Thymus (tissue), 11 donors: ENCODE data around the gene LNP1. TPM values are rescaled to one million over a fixed set of nuclear protein-coding genes. Genes with fewer than 3 reads are reported as not detected.

Experiments
- DNase-seq, 9 donors: peaks; one replicate each; pipeline ENCODE4 v3.0.0-alpha.2; 2013; ENCODE audit warnings: low spot score in 9 of 9, low read depth in 6 of 9, missing footprints in 1 of 9
- H3K27ac ChIP-seq, 2 donors: one replicate each; pipeline ENCODE4 v1.5.1; 2013; ENCODE audit warnings: control low read depth in 1 of 2, low read depth in 1 of 2, low read length in 1 of 2, mild to moderate bottlenecking in 1 of 2, moderate library complexity in 1 of 2
- H3K27me3 ChIP-seq, 2 donors: one replicate each; pipeline ENCODE4 v1.5.1; 2013; ENCODE audit warnings: low read length in 1 of 2; ENCODE audit not compliant: control insufficient read depth in 2 of 2, insufficient read depth in 1 of 2
- H3K36me3 ChIP-seq, 2 donors: one replicate each; pipeline ENCODE4 v1.5.1; 2013; ENCODE audit warnings: low read length in 1 of 2, mild to moderate bottlenecking in 1 of 2, moderate library complexity in 1 of 2; ENCODE audit not compliant: control insufficient read depth in 2 of 2, insufficient read depth in 2 of 2
- H3K4me1 ChIP-seq, 2 donors: one replicate each; pipeline ENCODE4 v1.5.1; 2013; ENCODE audit warnings: low read length in 2 of 2; ENCODE audit not compliant: control insufficient read depth in 2 of 2, insufficient read depth in 2 of 2
- H3K4me3 ChIP-seq, 2 donors: one replicate each; pipeline ENCODE4 v1.5.1; 2013; ENCODE audit warnings: low read length in 2 of 2, control low read depth in 1 of 2, mild to moderate bottlenecking in 1 of 2
- H3K9me3 ChIP-seq, 2 donors: one replicate each; pipeline ENCODE4 v1.5.1; 2013; ENCODE audit warnings: low read length in 1 of 2, mild to moderate bottlenecking in 1 of 2; ENCODE audit not compliant: control insufficient read depth in 2 of 2, insufficient read depth in 1 of 2
- WGBS: extraction: QIAGEN DNeasy Blood & Tissue Kit; methylation state at CpG from one replicate; pipeline ENCODE4 v1.1.7; 2013; 5-methylcytosine and 5-hydroxymethylcytosine counted together
- polyA plus RNA-seq: library from polyadenylated mRNA; stranded (reverse); fragments of 200-250 nt; gene quantifications from one replicate; pipeline ENCODE4 v1.2.3, GENCODE V29; 2013
- total RNA-seq: library from RNA; stranded (reverse); fragments of 120-200 nt; gene quantifications from one replicate; pipeline ENCODE4 v1.2.4, GENCODE V29; 2013
- donor health status: healthy.

The LNP1 gene
- total and polyA plus RNA-seq, 2 donors = 1.6 to 1.7 TPM

DNA sequence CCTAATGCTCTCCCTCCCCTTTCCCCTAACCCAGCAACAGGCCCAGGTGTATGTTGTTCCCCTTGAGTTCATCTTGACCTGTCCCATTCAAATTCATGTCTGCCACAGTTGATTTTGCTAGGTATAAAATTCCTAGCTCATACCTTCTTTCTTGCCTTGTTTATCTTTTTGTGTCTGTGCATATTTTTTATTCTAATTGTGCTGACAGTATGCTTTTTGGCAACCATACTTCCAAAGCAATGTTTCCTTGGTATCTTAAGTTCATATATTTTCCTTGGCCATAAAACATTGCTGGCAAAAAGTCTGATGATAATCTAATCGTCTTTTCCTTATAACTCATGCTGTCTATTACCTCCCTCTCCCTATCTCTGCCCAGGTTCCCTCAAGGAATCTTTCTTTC, 15.5 kb downstream of the LNP1 start:
- Histone ChIP-seq H3K27me3 (no peaks in the 10 kb centered on the region), H3K27ac (no peak overlapping the region), H3K36me3 (no peaks in the 10 kb centered on the region), H3K9me3 (no peaks in the 10 kb centered on the region), H3K4me1 (no peaks in the 10 kb centered on the region), H3K4me3 (no peak overlapping the region)
- DNase-seq = no peak
- 95% methylated on average over 1 of the region's 1 CpG for WGBS

DNA sequence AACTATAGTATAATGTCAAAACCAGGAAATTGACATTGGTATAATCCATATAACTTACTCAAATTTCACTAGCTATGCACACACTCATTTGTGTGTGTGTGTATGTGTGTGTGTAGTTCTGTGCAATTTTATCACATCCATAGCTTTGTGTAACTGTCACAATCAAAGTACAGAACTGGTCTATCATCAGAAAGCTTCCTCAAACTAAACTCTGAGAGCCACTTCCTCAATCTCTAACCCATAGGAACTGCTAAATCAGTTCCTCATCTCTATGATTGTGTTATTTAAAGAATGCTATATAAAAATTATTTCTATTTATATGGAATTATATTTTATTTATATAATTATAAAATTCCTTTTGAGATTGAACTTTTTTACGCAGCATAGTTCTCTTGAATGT, 18.1 kb downstream of the LNP1 start:
- no peaks in the 10 kb centered on the region for H3K36me3 ChIP-seq
- no peaks in the 10 kb centered on the region for H3K27me3 ChIP-seq
- H3K27ac ChIP-seq = no peak overlapping the region
- no peaks in the 10 kb centered on the region for H3K9me3 ChIP-seq
- no peak for DNase-seq
- H3K4me1 ChIP-seq = no peaks in the 10 kb centered on the region
- 95% methylated on average over 1 of the region's 1 CpG for WGBS
- H3K4me3 ChIP-seq = no peak overlapping the region

DNA sequence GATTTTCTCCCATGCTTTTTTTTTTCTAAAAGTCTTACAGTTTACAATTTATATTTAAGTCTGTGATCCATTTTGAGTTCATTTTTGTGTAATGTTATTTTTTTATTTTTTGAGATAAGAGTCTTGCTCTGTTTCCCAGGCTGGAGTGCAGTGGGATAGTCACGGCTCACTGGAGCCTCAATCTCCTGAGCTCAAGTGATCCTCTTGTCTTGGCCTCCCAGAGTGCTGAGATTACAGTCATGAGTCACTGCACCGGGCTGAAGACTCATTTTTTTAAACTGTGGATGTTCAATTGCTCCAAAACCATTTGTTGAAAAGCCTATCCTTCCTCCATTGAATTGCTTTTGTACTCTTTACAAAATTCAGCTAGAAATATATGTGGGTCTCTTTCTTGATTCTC, 19.5 kb downstream of the LNP1 start:
- Histone ChIP-seq H3K9me3 (no peaks in the 10 kb centered on the region), H3K4me1 (no peaks in the 10 kb centered on the region), H3K27ac (no peak overlapping the region), H3K4me3 (no peak overlapping the region), H3K27me3 (no peaks in the 10 kb centered on the region), H3K36me3 (no peaks in the 10 kb centered on the region)
- no peak for DNase-seq
- WGBS = 64% methylated on average over 2 of the region's 2 CpGs

DNA sequence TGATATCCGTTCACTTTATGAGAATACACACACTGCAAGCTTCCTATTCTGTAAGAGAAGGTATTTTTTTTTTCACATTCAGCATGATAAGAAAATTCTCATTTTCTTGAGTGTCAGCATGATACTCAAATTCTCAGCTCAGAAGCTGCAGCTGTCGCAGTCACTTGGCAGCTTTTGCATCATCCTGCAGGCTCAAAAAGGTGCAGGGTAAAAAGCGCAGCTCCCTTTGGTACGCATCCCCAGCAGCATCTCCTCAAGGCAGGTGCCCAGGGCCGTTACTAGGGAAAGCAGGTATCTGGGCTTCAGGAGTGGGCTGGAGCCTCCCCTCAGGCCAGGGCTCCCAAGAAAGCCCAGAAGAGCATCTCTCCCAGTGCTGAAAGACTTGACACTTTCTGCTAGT, 22.3 kb downstream of the LNP1 start:
- Histone ChIP-seq H3K27me3 (no peaks in the 10 kb centered on the region), H3K27ac (no peak overlapping the region), H3K4me1 (no peaks in the 10 kb centered on the region), H3K4me3 (no peak overlapping the region), H3K36me3 (no peaks in the 10 kb centered on the region), H3K9me3 (no peaks in the 10 kb centered on the region)
- over 99% methylated on average over 5 of the region's 5 CpGs for WGBS
- DNase-seq = no peak

DNA sequence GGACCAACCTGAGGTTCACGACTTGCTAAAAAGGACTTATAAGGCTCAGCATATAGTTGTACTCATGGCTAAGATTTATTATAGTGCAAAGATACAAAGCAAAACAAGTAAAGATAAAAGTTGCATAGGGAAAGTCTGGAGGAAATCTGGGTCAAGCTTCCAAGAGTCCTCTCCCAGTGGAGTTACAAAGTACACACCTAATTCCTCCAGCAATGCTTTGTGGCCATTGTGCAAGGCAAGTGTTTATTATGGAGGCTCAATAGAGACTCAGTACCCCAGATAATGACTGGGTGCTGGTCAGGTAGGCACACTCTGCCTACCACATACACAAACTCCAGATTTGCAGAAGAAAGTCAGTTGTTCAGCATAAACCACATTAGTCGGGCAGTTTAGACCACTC, 22.9 kb downstream of the LNP1 start:
- Histone ChIP-seq H3K4me3 (no peak overlapping the region), H3K27me3 (no peaks in the 10 kb centered on the region), H3K4me1 (no peaks in the 10 kb centered on the region), H3K27ac (no peak overlapping the region), H3K36me3 (no peaks in the 10 kb centered on the region), H3K9me3 (no peaks in the 10 kb centered on the region)
- WGBS = 98% methylated on average over 2 of the region's 2 CpGs
- DNase-seq = no peak

DNA sequence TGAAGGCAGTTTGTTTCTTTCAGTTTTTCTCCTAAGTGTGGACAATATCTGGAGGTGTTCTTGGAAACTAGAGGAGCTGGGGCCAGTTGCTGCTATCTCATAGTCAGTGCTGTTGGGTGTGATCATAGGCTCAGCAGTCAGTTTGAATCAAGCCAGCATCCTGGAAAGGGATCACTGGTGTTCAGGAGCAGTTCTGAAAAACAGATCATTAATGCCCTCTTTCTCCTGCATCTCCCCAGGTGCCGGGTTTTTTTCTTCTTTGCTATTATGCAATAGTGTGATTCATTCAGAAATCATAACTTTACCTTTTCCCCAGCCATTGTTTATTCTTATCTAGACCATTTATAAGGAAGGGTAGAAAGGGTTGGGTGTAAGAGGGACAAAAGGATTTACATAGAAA, 24.0 kb downstream of the LNP1 start:
- no peaks in the 10 kb centered on the region for H3K4me1 ChIP-seq
- DNase-seq = no peak
- 92% methylated on average over 1 of the region's 1 CpG for whole genome bisulfite sequencing
- no peak overlapping the region for H3K27ac ChIP-seq
- no peaks in the 10 kb centered on the region for H3K36me3 ChIP-seq
- H3K4me3 ChIP-seq = no peak overlapping the region
- H3K9me3 ChIP-seq = no peaks in the 10 kb centered on the region
- no peaks in the 10 kb centered on the region for H3K27me3 ChIP-seq

DNA sequence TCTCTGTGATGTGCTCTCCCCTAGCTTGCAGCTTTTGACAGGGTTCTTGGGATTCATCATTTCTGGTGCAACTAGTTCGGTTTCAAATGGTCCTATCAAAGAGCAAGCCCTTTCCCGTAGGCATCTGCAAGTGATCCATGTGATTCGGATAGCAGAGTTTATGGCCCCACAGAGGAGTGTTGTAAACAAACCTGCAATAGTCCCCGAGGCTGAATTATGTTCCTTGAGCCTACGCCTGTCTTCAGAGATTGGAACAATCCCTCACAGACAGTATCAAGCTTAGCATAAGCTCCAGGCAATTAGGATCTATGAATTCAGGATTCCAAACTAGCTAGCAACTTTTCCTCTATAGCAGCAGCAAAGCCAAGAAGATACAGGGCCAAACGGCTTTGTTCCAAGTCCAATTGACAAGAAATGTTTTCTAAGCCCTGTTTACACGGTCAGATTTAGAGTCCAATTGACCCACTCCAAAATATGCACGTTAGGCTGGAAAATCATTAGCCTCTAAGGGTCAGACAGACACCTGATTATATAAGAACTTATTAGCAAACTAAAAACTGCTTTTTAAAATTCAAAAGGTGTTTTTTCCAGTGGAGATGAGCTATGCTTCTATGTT, 24.8 kb downstream of the LNP1 start:
- no peaks in the 10 kb centered on the region for H3K27me3 ChIP-seq
- no peaks in the 10 kb centered on the region for H3K4me1 ChIP-seq
- no peak overlapping the region for H3K4me3 ChIP-seq
- no peak overlapping the region for H3K27ac ChIP-seq
- no peaks in the 10 kb centered on the region for H3K36me3 ChIP-seq
- no peaks in the 10 kb centered on the region for H3K9me3 ChIP-seq
- no peak for DNase-seq
- 90% methylated on average over 8 of the region's 8 CpGs for WGBS

DNA sequence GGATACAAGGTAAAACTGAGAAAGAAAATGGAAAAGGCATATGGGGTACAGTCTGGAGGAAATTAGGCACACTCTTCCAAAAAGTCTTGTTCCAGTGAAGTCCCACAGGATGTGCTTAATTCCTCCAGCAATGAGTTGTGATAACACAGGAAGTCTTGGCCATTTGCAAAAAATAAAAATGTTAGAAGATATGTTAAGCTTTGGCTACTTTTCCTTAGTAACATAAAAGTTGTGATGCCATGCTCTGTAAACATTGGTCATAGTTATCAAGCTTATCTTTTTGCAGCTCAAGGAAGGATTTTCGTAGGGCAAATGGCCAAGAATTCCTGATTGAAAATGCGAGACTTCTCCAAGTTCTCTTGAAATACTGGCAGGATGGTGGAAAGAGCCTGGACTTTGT, 26.4 kb downstream of the LNP1 start:
- no peak overlapping the region for H3K27ac ChIP-seq
- no peaks in the 10 kb centered on the region for H3K36me3 ChIP-seq
- no peaks in the 10 kb centered on the region for H3K27me3 ChIP-seq
- H3K4me3 ChIP-seq = no peak overlapping the region
- no peaks in the 10 kb centered on the region for H3K9me3 ChIP-seq
- DNase-seq = no peak
- WGBS = 89% methylated on average over 2 of the region's 2 CpGs
- no peaks in the 10 kb centered on the region for H3K4me1 ChIP-seq

DNA sequence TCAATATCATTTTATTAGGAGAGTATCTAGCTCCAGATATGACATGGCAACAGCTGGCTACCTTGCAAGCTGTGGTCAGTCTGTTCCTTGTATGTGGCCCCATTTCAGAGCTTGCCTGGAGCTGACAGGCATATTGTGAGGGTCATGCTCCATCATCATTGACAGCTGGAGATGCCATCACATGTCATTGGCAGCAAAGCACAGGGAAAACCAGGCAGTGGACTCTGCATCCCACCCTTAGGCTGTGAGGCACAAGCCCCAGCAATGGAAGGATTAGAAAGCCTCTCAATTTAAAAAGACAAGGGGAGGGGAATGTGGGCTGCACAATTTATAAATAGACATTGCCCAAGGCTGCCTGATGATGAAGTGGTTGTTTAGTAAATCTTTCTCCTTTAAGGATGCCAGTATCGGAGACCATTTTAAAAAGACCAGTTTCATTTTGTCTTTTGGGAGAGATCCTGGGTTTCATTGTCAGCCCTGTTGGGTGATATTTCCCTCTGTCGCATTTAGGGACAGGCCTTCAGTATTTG, 27.9 kb downstream of the LNP1 start:
- no peak for DNase-seq
- Histone ChIP-seq H3K27me3 (no peaks in the 10 kb centered on the region), H3K9me3 (no peaks in the 10 kb centered on the region), H3K27ac (no peak overlapping the region), H3K4me3 (no peak overlapping the region), H3K4me1 (no peaks in the 10 kb centered on the region), H3K36me3 (no peaks in the 10 kb centered on the region)
- WGBS = 100% methylated on average over 2 of the region's 2 CpGs
